SHP77 treated with DMSO at 0.1 percent for 48 hours (cell line): Measurements from ENCODE around the gene SRGAP2B.
"Not testable (repeated sequence)": the region's sequence is repeated elsewhere in the genome, so short reads cannot be mapped to it uniquely, and the experiment has no call there.

Experiments used
- DNase-seq: peaks from one replicate; lab custom pipeline; 2025; lab: John Stamatoyannopoulos, UW

The SRGAP2B gene

GRCh38 chr1:144894454-144895201 lies 200.5 kb downstream of the SRGAP2B start:
- DNase-seq, result not testable (repeated sequence)

- not testable (repeated sequence) for DNase-seq
Measured at GRCh38 chr1:144893710-144894438, 201.3 kb downstream of the SRGAP2B start.

- DNase-seq, result not testable (repeated sequence)
Measured at GRCh38 chr1:144893062-144893461, 202.1 kb downstream of the SRGAP2B start.

- not testable (repeated sequence) for DNase-seq
Measured at GRCh38 chr1:144889450-144890115, 205.5 kb downstream of the SRGAP2B start.

- DNase-seq, result not testable (repeated sequence)
Measured at GRCh38 chr1:144883022-144883421, 212.1 kb downstream of the SRGAP2B start.

- DNase-seq, result not testable (repeated sequence)
Measured at GRCh38 chr1:144882343-144882742, 212.8 kb downstream of the SRGAP2B start.

GRCh38 chr1:144858607-144859006 lies 236.5 kb downstream of the SRGAP2B start:
- DNase-seq, result not testable (repeated sequence)
